CD4-positive, alpha-beta T cell treated with Interferon gamma for 1 hour (primary cell): Measurements from ENCODE around the gene MAPK6.
"Not testable (repeated sequence)": the region's sequence is repeated elsewhere in the genome, so short reads cannot be mapped to it uniquely, and the experiment has no call there.

Experiments
- DNase-seq: peaks from one replicate; pipeline ENCODE4 v3.0.0-alpha.2; 2020

The MAPK6 gene

GRCh38 chr15:52045795-52046298 is 26.8 kb downstream of the MAPK6 start:
- peak; percentile 13 for DNase-seq

DNA sequence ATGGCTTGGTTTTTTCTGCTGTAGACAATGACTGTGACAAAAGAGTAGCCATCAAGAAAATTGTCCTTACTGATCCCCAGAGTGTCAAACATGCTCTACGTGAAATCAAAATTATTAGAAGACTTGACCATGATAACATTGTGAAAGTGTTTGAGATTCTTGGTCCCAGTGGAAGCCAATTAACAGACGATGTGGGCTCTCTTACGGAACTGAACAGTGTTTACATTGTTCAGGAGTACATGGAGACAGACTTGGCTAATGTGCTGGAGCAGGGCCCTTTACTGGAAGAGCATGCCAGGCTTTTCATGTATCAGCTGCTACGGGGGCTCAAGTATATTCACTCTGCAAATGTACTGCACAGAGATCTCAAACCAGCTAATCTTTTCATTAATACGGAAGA is 27.5 kb downstream of the MAPK6 start:
- not testable (repeated sequence) for DNase-seq

GRCh38 chr15:52050416-52050815 is 31.4 kb downstream of the MAPK6 start:
- no peak for DNase-seq

GRCh38 chr15:52052066-52052935 is 33.3 kb downstream of the MAPK6 start:
- DNase-seq, result no peak

DNA sequence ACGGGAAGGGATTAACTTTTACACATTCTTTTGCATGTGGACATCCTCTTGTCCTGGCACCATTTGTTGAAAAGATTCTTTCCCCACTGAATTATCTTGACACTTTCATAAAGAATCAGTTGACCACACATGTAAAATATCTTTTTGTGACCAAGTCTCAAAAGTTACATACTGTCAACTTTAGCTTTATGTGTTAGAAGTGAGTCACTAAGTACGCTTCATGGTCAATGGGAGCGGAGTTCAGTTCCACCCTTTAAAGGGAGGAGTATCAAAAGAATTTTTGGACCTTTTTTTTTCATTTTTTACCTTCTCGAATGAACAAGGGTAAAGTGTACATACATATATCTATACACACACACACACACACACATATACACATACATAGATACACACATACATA is 35.4 kb downstream of the MAPK6 start:
- DNase-seq, result no peak

- not testable (repeated sequence) for DNase-seq
These were observed 35.8 kb downstream of the MAPK6 start for GRCh38 chr15:52054858-52055257.

- no peak for DNase-seq
These were observed 37.0 kb downstream of the MAPK6 start for GRCh38 chr15:52056001-52056400.

DNA sequence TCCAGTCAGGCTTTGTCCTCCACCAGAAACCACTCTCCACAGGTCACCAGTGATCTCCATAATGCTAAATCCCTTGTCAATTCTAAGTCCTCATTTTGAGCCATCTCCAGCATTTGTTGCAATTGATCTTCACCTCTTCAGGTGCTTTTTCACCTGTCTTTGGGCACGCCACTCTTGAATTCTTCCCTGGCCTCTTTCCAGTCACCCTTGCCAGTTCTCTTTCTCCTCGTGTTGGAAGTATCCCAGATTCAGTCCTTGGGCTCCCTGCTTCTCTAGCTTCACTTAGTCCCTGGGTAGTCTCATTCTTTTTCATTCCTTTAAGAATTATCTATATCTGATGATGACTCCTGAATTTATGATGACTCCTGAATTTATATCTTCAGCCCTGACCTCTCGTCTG is 37.5 kb downstream of the MAPK6 start:
- DNase-seq, result no peak

DNA sequence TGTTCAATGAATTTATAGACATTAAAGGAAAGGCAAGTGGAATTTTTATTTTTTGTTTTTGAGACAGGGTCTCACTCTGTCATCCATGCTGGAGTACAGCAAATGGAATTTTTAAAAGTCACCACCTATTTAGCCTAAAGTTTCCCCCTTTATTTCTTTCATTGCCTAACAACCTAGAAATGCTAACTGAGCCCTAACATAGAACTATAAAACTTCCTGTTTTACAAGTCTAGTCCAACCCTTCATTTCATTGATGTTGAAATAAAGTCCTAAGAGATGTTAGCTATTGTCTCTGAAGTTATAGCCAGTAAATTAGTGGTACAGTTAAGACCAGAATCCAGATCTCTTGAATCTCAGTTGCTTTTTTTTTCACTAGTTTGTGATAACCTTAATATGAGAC is 39.0 kb downstream of the MAPK6 start:
- DNase-seq, result no peak

- DNase-seq, result no peak
These were observed 41.5 kb downstream of the MAPK6 start for GRCh38 chr15:52060501-52060900.

DNA sequence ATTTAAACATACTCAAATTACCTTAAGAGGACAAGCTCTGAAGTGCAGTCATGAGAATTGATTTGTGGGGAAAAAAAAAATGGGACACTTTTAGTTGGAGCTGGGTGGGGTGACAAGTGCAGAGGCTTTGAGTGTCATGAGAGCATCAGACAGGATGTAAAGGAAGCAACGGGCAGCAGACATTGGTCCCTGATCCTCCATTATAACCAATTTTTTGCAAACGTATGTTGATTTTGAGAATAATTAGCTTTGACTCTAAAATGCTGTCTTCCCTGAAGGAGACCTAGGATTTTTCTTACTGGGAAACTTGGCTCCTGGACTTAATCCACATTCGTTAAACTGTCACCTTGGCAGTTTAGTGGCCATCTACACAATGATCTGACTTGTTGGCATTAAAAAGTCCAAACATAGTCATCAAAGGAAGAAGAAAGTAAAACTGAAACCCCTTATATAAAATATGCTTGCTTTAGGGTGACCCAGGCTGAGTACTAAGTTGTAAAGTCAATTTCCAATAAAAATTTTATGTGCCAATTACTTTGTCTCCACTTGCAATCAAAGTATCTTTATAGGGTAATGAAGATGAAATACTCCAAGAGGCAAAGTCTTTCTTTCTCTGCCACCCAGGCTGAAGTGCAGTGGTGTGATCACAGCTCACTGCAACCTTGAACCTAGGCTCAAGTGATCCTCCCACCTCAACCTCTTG is 48.0 kb downstream of the MAPK6 start:
- DNase-seq, result no peak

DNA sequence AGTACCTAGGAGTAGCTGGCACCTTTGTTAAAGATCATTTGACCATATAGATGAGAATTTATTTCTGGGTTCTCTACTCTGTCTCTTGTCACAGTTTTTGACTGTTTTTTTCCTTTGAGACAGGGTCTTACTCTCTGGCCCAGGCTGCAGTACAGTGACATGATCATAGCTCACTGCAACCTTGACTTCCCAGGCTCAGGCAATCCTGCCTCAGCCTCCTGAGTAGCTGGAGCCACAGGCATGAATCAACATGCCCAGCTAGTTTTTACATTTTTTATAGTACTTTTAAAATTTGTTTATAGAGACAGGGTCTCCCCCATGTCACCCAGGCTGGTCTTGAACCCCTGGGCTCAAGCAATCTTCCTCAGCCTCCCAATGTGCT is 48.5 kb downstream of the MAPK6 start:
- DNase-seq, result no peak

DNA sequence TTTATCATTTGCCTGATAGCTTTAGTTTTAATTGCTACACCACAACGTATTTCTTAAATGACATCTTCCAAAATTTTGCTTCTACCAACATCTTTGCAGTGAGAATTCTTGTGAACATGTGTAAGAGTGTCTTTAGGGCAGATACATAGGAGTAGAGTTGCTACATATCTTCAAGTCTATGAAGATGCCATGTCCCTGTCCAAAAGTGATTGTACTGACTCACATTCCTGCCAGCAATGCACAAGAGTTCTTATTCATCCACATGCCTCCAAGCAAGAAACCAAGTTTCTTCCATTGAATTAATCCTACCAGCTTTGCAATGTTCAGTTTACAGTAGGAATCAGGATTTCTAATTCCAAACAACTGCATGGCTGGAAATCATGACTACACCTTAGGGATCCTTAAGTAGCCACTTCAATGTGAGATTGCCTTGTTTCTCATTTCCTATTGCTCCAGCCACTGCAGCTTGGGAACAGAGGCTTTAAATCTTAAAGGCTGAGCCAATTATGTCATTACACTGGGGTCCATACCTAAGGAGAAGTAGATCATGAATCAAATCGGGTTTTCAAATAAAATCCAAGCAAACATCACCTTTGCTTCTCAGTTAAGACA is 49.1 kb downstream of the MAPK6 start:
- DNase-seq, result no peak

DNA sequence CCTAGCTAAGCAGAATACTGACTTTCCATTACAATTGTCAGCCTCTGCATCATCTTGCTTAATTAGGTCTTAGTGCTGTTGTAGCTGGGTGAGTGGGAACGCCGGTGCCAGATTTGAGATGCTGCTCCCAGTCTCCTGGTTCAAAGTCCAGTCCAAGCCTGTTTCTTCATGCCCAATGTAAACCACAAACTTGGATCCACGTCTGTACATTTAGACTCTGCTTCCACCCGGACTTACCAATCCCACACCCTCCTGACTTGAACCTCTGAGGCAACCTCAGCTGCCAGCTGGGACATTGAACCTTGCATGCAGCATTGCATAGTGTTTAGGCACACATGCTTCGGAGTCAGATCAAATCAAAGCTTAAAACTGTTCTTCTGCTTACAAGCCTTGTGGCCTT is 50.5 kb downstream of the MAPK6 start:
- no peak for DNase-seq

DNA sequence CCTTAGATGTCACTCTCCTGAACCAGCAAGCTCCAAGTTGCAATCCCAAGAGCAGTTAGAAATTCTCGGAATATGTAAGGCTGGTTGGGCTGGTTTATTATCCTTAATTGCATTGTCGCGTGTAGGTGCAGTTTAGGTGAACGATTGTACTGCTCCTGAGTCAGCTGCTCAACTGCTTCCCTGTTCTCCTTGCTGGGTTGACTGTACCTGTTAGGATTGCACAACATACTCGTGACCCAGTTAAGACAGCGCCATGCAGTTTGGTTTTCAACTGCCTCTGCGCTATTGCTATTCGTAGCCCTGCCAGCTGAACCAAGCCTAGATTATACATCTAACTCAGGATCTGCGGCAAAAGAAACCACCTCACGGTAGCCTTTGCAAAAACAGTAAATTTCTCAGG is 52.6 kb downstream of the MAPK6 start:
- no peak for DNase-seq

DNA sequence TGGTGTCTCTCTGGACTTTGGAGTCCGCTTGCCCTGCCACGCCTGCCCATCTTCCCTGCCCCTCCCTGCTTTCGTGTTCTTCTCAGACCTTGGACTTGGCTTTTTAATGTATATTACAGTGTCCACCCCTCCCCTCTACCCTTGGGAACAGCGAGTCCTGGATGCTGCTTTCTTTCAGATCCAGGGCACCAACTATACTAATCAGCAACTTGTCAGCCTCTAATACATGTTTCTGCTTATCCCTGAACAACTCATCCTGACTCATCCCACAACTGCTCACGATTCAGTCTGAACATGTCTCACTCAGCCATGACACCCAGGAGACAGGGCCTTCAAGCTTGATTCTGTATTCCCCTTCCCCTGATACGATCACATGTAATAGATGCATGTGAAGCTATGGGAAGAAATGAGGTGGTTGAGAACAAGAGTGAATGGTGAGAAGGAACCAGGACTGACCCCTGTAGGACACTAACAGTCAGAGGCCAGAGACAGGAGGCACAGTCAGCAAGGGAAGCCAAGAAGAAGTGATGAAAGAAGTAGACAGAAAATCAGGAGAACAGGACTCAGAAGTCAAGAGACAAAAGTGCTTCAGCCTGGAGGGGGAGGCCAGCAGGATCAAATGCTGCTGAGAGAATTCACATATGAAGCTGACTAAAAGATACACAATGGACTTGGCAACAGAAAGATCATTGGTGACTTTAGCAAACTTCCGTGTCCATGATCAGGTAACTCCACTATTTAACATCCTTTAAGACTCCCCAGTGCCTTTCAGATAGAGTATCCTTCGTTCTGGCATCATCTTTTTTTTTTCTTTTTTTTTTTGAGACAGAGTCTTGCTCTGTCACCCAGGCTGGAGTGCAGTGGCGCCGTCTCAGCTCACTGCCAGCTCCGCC is 58.1 kb downstream of the MAPK6 start:
- DNase-seq, result no peak

DNA sequence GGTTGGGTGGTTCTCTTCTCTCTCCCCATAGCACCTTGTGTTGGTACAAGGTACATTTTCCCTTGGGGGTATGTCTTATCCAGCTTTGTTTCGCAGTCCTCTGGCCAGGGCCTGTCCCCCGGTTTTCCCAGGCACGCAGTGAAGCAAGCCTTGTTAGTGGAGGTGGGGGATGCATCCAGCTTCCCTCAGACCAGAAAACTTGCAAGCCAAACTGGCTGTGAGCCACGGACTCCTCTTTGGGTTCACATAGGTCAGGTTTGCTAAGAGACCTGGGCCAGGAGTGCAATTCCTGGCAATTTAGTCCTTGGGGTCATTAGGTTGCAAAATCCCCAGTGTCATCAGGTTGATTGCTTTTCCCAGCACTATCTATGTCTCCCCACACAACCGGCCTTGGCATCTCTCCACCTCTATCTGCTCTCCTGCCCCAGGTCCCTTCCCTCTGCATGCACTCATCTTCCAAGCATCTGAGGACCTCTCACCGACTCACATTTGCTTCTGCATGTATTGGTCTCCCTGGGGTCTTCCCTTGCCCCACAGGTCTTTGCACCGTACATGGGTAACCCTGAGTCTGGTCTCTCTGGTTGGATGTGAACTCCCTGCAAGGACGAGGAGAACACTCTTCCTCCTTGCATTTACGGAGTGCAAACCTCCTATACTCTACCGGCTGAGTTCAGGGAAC is 59.3 kb downstream of the MAPK6 start:
- no peak for DNase-seq

GRCh38 chr15:52078876-52079700 is 60.1 kb downstream of the MAPK6 start:
- DNase-seq, result peak; percentile 73

DNA sequence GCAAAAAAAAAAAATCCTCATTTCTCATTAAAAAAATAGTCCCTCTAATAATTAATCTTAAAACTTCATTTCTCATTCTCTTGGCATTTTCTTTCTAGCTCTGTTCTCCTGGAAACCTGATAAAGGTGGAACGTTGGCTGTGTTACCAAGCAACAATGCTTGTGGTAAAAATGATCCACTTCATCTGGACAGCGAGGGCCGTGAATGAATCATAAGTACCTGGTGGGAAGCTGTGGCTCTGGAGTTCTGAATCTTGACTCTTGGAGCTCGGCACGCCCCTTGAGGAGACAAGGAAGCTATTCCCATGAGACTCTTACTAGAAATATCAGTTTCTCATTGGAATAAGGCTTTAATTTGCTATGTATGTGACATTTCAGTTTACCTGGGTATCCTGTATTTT is 61.0 kb downstream of the MAPK6 start:
- DNase-seq, result no peak

DNA sequence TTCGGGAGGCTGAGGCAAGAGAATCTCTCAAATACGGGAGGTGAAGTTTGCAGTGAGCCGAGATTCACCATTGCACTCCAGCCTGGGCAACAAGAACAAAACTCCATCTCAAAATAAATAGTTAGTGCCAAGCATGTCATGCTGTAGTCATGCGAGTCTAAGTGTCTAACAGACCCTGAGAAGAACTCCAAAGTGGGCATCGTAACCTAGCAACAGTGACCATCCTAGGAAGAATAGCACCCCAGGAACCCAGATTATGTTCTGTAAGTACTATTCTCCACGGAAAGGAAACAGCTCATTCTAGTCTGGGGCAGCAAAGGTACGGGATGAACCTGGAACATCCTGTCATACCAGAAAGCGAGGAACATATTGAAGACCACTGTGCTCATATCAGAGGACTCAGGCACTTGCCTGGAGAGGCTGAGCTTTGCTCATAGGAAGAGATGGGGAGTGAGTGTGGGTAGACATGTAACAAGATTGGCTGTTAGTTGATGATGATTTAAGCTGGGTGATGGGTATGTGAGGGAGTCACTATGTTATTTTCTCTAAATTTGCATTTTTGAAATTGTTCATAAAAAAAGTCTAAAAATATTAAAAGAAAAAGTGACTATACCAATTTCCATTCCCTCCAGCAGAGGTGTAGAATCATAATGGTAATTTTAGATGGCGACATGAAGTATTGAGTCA is 61.8 kb downstream of the MAPK6 start:
- DNase-seq, result no peak
